GM12872 (cell line): ENCODE data around the gene MSI2.

Experiments
- TF ChIP-seq, protein P1 (sequence below): IDR thresholded peaks from 3 replicates; pipeline ENCODE4 v1.5.1; 2011; ENCODE audit warnings: low read depth, mild to moderate bottlenecking, low read length, moderate library complexity; ENCODE audit not compliant: insufficient read depth

Gene MSI2

DNA sequence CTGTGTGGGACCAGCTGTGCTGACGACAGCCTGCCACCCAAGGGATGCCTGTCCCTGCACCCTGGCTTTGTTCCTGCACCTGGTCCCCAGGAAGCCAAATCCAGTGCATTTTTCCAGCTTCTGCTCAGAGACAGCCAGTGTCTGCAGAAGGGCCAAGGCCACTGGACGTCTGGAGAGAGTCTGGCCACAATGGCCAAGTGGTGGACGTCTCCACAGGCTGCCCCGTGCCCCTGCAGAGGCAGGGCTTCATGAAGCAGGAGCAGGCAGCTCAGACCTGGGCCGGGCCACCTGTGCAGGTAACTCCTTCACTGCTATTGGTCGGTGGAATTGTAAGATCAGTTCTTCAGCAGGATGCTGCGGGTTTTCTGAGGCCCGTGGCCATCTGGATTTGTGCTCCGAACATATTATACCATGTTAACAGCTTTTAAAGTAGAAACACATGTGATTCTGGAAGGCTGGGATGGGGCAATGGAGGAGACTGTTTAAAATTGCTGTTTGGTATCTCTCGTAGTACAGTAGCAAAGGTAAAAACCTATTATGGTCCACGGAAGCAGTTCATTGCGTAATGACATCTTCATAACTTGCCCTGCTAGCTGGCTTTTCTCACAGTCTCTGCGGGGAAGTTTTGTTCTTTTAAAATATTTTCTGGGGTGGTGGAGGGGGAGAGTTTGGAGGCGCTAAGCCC lies 303.5 kb downstream of the MSI2 start:
- TF ChIP-seq, protein P1, sequence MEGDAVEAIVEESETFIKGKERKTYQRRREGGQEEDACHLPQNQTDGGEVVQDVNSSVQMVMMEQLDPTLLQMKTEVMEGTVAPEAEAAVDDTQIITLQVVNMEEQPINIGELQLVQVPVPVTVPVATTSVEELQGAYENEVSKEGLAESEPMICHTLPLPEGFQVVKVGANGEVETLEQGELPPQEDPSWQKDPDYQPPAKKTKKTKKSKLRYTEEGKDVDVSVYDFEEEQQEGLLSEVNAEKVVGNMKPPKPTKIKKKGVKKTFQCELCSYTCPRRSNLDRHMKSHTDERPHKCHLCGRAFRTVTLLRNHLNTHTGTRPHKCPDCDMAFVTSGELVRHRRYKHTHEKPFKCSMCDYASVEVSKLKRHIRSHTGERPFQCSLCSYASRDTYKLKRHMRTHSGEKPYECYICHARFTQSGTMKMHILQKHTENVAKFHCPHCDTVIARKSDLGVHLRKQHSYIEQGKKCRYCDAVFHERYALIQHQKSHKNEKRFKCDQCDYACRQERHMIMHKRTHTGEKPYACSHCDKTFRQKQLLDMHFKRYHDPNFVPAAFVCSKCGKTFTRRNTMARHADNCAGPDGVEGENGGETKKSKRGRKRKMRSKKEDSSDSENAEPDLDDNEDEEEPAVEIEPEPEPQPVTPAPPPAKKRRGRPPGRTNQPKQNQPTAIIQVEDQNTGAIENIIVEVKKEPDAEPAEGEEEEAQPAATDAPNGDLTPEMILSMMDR = no peak

DNA sequence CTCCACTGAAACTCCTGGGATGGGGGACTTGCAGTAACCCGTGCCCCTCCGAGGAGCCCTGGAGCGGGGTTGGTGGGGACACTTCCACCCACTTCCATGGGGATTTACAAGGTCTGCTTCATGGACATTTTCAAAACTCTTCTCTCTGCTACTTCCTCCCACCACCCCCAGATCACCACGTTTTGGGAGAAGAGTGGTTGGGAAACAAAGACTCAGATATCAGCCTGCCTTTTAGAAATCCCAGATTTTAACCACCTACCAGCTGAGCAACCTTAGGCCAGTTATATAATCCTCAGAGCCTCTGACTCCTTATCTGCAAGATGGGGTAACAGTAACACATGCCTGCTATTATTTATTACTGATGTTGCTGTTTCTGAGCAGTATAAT lies 304.0 kb downstream of the MSI2 start:
- TF ChIP-seq, protein P1 = no peak

DNA sequence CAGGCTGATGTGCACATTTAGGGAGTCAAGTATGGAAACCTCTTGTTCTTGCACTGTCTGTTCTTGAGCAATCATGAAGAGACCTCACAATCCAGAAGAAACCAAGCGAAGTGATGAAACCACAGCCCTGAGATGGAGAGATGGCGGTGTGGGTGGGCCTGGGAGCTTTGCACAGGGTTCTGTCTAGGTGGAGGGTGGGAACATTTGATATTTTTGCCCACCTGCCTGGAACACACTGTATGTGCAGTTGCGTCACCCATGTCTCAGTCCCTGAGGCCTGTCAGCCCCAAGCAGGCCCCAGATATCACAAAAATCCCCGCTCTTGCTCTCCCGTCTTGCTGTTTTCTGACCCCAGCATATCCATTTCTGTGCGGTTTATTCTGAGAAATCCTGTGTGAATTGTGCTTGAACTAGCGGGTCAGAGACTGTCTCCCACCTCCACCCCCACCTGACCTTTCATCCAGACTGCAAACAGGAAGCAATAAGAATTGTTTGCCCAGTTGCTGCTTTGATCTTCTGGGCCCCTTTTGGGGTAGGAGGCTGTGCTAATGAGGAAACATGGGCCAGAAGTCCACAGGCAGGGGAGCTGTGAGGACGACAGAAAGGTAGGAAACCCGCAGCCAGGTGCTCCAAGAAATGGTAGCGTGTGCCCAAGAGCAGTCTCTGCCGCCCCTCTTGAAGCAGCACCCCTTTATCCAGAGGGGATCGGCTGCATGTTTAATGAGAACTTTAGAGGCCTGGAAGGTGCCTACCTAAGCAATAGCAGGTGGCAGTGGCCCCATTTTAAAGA lies 304.9 kb downstream of the MSI2 start:
- TF ChIP-seq, protein P1 = no peak

DNA sequence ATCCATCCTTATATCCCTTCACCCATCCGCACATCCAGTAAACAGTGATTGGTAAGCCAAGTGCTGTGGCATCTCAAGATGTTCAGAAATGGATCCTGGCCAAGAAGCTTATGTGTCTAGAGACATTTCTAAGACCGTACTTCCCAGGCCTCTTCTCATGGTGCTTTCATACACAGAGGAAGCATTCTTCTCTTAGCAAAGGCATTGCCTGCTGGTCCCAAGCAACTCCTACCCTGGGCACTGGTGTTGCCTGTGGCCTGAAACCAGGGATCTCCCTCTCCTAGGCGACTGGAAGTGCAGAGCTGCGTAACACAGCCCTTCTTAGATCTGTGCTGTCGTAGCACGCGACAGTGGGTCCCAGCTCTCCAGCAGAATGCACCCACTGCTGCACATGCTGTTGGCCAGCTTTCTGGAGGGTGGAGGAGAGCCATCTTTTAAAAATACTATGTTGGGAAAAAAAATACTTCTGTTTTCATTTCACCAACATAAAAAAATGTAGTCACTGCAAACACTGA lies 305.9 kb downstream of the MSI2 start:
- TF ChIP-seq, protein P1 = no peak

DNA sequence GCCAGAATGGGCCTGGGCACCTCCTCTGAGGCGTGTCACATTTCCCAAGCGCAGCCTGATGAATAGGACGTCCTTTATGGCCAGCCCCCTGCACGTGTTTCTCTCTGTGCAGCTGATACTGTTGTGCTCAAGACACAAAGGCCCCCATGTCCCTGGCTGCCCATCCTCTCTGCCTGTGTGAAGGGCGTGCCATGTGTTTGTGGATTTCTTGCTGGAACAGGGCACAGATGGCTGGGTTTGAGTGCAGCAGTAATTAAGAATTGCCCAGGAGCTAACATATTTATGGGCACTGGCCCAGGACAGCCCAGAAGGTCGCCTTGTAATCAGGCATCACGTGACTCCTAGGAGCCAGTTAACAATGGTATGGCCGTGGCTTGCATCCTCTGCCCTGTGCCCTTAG lies 307.6 kb downstream of the MSI2 start:
- TF ChIP-seq, protein P1 = no peak

DNA sequence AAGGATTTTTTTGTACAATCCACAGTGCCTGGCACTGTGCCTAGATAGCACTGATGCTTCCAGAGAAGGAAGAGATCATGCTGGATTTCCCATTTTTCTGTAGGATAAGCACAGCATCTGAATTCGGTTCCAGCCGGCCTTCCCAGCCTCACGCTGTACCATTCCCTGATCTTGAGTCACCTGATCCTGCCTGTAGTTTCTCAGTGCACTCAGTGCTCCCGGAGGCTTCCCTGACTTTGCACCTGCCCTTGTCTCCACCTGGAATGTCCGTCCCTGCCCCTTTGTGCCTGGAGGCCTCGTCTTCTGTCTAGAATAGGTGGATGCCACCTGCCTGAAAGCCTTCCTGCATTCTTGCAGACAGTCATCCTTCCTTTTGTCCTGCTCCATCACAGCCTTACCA lies 308.9 kb downstream of the MSI2 start:
- TF ChIP-seq, protein P1 = no peak

DNA sequence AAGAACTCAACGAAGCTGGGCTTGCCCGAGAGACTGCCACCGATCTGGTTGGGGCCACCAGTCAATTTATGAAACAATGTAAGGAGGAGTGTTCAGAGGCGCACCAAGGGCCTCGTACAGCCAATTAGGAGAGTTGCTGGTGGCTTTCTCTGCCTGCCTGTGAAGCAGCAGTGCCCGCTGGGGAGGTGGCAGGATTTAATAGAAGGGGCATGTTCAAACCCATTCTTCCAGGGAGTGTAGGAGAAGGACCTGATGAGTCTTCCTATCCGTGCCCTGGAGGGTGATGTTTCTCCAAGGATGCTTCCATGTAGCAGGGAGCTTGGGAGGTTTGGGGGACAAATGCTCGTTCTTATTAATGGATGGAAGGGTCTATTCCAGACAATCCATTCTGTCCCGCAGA lies 310.4 kb downstream of the MSI2 start:
- TF ChIP-seq, protein P1 = no peak
